HG02610 (cell line): Measurements from ENCODE around the gene PSTPIP1.

ENCODE experiments used
- ATAC-seq: cut with Tn5 transposase; IDR thresholded peaks from one replicate; pipeline ENCODE4 v1.9.1; 2021; ENCODE audit warnings: mild to moderate bottlenecking, moderate library complexity; ENCODE audit not compliant: unreplicated experiment

PSTPIP1 gene

DNA sequence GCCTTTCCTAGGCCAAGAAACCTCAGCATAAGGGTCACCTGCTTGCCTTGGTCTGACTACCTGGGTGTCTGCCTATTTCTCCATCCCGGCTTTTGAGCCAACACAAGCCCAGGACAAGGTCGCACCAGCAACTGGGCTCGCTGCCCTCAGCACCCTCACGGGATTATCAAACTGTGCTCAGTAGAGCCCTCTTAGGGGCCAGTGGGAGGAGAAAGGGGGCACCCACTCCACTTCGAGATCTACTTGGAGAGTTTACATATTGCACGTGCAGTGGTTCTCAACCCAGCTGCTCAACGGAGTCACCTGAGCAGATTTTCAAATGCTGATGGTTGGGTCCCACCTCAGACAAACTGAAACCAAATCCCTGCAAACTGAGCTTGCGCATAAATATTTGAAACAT lies 44.9 kb downstream of the PSTPIP1 start:
- ATAC-seq = no peak

DNA sequence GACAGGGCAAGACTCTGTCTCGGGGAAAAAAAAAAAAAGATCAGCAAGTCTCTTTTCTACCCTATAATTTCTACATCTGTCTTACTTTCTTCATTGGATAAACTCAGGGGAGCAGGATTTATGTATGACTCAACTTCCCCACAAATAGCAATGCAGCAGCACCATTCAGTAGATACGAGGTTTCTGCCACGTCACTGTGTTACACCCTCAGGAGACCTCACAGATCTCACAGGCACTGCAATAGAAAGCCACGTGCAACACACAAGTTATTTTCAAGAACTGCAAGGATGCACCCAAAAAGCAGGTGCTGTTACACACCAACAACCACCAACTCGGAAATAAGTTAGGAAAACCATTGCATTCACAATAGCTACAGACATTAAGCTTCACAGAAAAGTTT lies 45.7 kb downstream of the PSTPIP1 start:
- ATAC-seq = no peak

DNA sequence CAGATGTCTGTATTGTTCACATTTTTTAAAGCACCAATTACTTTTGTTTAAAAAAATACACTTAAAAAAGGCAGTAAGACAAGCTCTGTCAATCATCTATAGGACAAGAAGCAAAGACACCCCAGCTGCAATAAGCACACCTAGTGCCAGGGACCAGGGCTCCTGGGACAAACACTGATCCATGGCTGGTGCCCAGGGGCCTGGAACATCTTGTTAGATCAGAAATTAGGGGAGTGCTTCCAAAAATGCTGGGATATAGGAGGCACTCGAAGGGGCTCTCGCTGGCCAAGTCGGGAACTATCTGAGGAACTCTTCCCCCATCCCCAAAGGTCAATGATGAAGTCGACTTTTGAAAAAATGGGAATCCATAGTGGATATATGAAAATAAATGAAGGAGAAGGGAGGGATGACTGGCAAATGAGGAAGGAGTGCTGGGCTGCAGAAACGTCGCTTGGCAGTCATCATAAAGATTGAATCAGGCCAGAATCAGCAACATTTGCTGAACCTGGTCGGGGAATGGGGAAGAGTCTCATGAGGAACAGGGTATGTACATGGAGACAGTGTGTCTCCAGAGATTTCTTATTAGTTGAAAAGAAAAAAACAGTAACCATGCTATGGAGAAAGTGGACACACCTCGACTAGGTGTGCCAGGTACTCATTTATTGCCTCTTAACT lies 47.5 kb downstream of the PSTPIP1 start:
- ATAC-seq = no peak

DNA sequence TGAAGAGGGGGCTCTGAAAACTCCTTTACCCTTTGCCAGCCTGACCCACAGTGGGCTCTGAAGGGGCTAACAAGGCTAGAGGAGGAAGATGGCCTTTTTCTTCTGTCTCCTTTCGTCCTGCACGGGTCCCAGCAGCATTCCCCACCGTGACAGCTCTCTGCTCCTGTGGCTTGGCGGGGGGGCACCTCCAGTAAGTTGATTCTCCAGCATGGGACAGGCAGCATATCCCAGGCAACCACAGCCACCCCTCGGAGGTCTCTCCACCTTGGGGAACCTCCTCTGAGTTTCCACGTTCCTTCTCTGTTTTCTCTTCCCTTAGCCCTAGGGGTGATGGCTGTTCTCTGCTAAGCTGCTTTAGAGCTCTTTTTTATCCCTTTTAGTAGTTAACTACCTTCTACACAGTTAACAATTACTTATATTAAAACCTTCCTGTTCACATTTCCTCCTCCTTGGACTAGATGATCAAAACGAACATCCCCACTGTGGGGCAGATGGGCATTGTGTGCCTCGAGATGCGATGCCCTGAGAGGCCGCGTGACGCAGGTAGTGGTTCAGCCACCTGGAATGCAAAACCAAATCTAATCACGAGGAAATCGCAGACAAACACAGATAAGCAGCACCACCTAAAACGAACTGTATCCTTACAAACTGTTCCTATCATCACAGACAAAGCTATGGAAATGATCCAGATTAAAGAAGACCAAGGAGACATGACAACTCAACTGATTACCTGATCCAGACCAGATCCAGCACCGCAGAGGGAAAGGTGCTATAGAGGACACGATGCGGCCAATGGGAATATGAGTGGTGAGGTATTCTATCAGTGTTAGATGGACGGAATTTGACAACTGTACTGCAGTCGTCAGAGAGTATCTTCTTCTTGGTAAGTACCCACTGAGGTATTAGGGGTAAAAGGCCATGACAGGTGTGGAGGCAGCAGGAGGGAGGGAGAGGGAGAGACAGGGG lies 48.3 kb downstream of the PSTPIP1 start:
- ATAC-seq = no peak

DNA sequence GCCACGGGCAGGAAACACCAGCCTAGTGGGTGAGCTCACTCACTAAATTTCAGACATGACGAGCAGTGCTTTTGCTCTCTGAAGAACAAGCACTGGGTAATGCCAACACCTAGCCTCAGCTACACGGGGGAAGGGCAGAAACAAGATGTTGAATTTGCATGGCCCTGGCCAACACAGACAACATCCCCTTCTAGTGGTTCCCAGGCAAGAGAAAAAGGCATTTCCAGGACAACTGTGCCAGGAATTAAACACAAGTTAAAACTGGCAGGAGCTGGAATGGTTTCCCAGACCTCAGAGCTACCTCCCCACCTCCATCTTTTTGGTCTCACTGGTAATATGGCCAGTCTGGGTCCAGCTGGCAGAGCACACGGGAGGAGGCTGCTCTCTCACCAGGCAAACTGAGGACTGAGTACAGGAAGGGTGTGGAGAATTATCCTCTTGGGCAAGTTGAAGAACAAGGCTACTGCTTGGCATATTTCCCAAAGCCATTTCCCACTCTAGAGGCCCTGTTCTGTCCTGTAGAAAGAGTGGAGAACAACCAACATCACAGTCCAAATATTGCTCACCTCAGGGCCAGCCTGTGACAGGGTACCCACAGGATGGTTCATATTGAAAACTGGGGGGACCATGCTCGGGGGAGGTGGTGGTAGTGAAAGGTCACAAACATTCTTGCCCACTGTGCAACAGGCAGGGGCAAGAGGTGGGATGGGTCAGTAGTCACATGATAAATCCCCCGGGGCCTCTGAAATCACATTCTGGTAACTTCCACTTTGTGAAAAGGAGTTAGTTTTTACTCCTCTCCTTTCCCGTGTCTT lies 49.5 kb downstream of the PSTPIP1 start:
- no peak for ATAC-seq

DNA sequence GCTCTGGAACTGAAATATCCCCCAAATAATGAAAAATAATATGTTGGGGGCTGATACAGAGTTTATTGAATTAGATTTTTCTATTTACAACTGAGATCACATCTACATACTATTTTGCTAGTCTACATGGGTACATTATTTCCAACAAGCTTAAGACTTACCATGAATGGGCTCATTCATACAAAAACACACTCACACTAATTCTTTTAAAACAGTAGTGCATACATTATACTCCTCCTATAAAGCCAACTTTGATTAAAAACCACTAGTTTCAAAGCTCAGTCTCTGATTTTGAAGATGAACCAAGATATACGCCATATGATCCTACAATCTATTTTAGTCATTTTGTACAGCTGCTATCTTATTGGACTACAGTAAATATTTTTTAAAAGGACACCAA lies 51.1 kb downstream of the PSTPIP1 start:
- ATAC-seq = no peak

DNA sequence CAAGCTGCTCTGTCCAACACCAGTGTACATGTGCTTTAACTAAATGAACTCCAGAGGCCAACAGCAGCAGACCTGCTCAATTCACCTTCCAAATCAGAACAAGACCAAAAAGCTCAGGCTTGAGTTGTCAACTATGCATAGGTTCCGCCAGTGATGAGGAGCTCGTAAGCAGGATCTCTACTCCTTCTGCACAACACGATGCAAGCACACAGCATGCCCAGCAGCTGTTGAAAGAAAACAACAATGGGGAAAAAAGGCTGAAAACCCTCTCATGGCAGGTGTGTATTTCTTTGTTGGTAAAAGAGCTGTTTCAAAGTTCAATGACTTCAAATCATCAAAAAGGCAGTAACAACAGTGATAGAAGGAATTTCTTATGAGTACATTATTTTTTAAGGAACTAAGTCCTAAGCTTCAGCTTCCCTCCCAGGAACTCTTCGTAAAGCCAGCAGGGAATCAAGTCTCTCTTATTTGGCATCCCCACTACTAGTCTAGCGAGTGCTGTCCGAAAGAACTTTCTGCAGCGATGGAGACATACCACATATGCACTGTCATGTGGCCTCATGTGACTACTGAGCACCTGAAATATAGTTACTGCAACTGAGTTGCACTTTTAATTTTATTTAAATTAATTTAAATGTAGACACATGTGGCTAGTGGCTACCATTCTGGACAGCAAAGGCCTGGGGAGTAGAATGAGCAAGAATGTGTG lies 51.9 kb downstream of the PSTPIP1 start:
- no peak for ATAC-seq

DNA sequence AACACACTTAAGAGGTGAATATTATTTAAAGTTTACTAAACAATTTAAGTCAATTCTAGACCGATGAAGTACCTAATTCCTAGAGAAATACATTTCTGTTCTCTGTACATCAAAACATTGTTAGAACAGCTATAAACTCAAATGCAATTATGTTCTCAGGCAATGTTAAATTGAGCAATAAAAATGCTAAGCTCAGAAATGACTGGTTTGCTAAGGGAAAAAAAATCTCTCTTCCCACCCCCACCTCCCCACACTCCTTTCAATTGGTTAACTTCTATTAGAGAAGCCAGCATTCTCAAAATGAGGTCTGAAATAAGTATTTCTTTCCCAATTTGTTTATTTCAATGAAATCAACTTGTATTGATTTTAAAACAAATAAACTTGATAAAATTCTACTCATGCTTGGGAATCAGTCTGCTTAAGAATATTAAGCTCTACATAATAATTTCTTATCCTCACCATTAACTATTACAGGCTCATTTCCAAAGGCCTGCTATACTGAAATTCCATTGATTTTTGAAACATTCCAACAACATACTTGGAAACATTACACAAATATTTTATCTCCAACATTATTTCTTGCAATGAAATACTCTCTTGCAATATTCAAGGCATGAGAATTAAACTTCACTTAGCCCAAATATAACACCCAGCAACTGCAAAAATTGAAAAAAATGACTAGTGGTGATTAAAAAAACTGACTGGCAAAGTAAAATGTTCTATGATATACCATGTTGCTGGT lies 53.4 kb downstream of the PSTPIP1 start:
- ATAC-seq = no peak

DNA sequence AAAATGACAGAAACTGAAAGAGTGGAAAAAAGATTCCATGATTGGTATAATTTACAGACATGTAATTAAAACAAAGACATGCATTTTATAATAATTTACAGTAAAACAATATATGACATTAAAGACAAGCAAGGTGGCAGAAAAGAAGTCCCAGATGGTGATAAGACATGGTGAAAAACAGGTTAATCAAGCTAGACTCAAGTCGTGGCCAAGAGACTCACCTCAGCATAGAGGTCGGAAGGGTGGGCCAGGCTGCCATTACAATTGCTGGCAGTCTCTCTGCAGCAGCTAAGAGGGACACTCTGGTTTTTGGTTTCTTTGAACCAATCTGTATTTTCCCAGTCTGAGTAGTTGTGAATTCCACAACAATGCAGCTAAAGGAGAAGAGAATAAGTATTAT lies 57.6 kb downstream of the PSTPIP1 start:
- ATAC-seq = no peak

DNA sequence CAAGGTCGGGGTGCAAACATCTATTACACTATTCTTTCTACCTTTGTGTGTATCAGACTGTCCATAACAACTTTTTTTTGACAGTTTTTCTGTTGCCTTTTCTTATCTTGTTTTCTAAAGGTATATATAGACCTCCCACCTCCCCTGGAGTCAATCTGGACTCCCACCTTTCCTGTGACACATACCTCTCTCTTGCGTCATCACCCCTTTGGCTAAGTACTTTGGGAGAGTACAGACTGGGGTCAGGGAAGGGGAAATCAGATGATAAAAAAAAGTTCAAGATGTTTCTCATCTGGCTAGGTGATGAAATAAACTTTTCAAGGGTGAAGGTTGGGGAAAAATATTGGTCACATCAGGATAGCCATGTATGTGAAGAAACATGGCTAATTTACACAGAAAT lies 58.8 kb downstream of the PSTPIP1 start:
- ATAC-seq = no peak

DNA sequence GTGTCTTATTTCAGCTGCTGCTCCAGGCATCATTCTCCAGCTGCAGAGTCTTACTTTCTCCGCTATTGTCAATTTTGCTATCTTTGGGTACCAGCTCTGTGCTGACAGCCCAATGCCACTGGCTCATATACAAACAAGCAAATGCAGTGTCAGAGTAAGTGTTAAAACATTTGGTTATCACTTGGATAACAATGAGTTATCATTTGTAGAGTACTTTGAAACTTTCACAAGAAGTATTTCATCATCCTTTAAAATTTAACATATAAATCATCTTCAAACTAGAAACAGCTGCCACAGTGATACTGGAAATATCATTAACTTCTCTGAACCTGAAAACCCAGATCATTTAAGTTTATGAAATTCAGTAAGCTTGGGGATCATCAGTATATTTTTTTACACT lies 62.1 kb downstream of the PSTPIP1 start:
- no peak for ATAC-seq

DNA sequence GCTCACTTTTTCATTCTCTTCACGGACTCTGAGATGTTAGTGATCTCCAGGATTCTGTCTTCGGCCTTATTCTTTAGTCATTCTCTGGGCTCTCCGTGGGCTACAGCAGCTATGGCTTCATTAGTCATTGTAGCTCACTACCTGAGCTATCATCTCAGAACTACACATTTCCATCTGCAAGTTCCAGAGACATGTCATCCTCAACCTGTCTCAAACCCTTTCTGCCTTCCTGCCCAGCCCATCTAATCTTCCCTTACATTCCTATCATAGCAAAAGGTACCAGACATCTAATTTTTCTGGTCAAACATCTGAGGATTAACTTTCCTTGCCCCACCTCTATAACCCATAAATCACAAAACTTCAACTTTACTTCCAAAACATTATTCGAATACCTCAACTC lies 62.8 kb downstream of the PSTPIP1 start:
- no peak for ATAC-seq

DNA sequence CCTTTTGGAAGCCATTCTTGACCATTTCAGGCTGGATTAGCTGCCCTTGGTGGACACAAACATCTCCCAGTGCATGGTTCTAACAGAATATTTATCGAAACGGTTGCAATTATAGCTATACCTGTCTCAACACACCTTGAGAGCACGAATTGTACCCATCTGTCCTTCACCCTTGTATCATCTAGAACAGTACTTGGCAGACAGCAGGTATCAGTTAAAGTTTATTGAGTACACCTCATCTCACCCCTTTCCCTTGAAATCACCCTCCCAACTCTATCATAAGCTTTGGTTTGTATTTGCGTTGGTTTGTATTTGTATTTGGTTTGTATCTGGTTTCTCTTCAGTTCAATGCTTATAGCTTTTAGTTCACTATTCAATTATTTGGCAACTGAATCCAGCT lies 63.5 kb downstream of the PSTPIP1 start:
- ATAC-seq = no peak

DNA sequence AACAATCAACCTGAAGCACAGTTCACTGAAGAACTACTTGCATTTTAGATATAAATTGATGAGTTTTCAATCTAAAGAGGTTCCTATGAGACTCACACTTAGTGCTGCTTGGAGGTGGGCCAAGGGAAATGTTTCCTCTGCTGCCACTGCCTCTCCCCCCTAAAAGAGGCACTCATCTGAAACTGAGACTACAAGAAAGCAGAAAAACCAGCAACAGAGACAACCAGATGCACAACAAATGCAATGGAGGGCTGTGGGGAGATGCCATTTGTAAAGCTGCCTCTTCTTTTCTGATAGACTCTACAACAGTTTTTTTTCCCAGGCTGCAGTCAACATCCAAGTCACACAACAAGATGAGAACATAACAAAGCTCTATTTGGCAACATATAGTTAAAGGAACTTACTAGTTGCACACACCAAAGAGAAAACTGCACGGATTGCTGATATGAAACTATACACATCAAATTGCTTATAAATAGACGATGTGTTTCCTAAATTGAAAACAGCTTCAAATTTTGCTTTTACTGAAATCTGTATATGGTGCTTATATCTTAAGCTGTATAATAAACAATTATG lies 64.9 kb downstream of the PSTPIP1 start:
- no peak for ATAC-seq

DNA sequence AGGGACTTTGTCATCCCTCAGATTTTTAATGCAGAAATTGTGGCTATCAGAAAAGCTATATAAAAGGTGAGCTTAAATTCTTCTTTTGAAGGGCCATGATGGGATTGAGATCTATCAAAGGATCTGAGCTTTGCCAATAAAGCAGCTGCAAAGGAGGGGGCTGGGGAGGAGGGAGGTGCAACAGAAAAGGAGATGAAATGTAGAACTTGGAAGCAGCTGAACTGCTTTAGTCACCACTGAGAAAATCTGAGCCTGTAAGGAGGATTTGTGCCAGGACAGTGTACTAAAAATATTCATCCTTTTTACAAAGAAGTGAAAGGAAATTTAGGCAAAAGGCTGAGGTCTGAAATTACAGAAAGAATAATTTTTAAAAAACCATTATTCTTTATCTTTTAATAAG lies 65.6 kb downstream of the PSTPIP1 start:
- ATAC-seq = no peak

DNA sequence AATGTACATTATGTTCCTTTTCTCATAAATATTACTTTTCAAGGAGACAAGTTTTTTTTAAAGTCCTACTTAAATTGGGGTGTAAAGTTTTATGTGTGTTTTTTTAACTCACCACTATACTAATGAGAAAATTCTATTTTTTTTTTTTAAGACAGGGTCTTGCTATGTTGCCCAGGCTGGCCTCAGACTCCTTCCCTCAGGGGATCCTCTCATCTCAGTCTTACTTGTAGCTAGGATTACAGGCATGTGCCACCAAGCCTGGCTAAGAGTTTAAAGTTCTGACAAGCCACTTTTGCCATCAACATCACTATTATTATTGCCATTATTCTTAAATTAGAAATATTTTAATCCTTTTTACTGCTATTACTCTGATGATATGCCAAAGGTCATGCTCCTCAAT lies 68.3 kb downstream of the PSTPIP1 start:
- ATAC-seq = no peak

DNA sequence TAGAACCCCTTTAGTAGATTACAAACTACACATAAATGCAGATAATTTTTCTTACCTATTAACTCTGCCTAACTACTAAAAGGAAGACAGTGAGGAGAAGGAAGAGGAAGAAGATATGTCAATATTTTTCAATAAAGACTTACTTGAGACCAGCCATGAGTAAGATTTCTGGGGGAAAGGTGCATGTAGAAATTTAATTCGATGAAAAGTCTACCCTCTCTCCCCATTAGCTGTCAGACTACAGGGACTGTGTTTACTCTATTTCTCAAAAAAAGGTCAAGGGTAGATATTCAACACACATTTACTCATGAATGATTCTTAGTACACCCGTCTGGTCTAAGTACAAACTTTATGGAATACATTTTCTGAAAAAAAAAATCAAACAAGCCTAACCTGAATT lies 69.1 kb downstream of the PSTPIP1 start:
- no peak for ATAC-seq

DNA sequence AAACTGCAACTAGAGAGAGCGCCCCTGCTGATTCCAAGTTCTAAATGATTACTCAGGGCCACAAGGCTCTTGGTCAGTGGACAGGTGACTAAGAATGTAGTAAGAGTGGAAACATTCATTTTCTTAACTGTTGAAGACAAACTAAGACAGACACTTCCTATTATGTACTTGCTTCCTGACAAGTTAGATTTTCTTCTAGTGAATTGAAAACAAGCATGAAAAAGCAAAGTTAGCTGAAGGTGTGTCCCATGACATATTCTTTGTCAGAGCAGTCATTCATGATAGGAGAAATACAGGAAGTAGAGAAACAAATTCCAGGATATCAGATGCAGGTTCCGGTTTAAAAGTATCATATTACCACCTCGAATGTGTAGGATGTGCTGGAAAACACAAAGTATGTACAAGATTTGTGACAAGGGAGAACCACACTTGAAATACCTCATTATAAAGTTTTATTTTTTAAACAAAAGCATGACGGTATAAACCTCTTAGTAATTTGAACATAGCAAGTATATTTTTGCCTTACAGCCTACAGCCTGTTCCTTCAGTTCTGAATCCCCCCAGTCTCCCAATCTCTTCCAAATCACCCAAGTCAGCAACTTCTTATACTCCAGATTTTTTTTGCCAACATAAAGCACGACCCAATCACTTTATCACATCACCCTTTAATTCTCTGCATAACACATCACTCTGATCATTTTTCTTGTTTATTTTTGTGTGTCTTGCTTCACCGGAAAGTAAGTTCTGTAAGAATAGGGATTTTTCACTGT lies 69.8 kb downstream of the PSTPIP1 start:
- ATAC-seq = no peak
